Lung (tissue), 12 donors: Measurements from ENCODE around the gene RBBP9. TPM values are rescaled to one million over a fixed set of nuclear protein-coding genes. Genes with fewer than 3 reads are reported as not detected.
A peak's percentile ranks its signal among the peaks of the same experiment; 100 is the strongest.
"Not testable (repeated sequence)": the region's sequence is repeated elsewhere in the genome, so short reads cannot be mapped to it uniquely, and the experiment has no call there.

Source experiments
- ATAC-seq: fragments of 200-7000 bp; cut with Tn5 transposase; one replicate; pipeline ENCODE4 v1.9.1; 2020; ENCODE audit warnings: moderate number of reproducible peaks; ENCODE audit not compliant: insufficient read depth, low FRiP score
- DNase-seq, 3 donors: peaks; one replicate each; pipeline ENCODE4 v3.0.0-alpha.2; 2013 to 2017
- H3K27ac ChIP-seq, 2 donors: one replicate each; pipeline ENCODE4 v1.5.1; 2013; ENCODE audit warnings: mild to moderate bottlenecking in 2 of 2, moderate library complexity in 2 of 2, control low read depth in 1 of 2, inconsistent platforms in 1 of 2, low read depth in 1 of 2, low read length in 1 of 2
- H3K27me3 ChIP-seq, 3 donors: one replicate each; pipeline ENCODE4 v1.5.1; 2013; ENCODE audit warnings: low read length in 2 of 3; ENCODE audit not compliant: control insufficient read depth in 3 of 3, insufficient read depth in 3 of 3
- H3K36me3 ChIP-seq, 4 donors: one replicate each; pipeline ENCODE4 v1.5.1; 2013; ENCODE audit warnings: low read length in 4 of 4, mild to moderate bottlenecking in 1 of 4, moderate library complexity in 1 of 4; ENCODE audit not compliant: control insufficient read depth in 4 of 4, insufficient read depth in 4 of 4
- H3K4me1 ChIP-seq, 5 donors: one replicate each; pipeline ENCODE4 v1.5.1; 2013; ENCODE audit warnings: low read length in 5 of 5, mild to moderate bottlenecking in 2 of 5, moderate library complexity in 1 of 5; ENCODE audit not compliant: control insufficient read depth in 5 of 5, insufficient read depth in 5 of 5
- H3K4me3 ChIP-seq: one replicate; pipeline ENCODE4 v1.5.1; 2013; ENCODE audit warnings: mild to moderate bottlenecking, control low read depth, moderate library complexity
- H3K9ac ChIP-seq, 2 donors: one replicate each; pipeline ENCODE4 v1.5.1; 2013; ENCODE audit warnings: low read length in 2 of 2, control low read depth in 1 of 2; ENCODE audit not compliant: insufficient read depth in 1 of 2
- H3K9me3 ChIP-seq, 4 donors: one replicate each; pipeline ENCODE4 v1.5.1; 2013; ENCODE audit warnings: low read length in 3 of 4, mild to moderate bottlenecking in 1 of 4, moderate library complexity in 1 of 4; ENCODE audit not compliant: control insufficient read depth in 4 of 4, insufficient read depth in 3 of 4
- WGBS, 2 donors: extraction: QIAGEN DNeasy Blood & Tissue Kit; methylation state at CpG; one replicate each; pipeline ENCODE4 v1.1.7; 2013; 5-methylcytosine and 5-hydroxymethylcytosine counted together
- polyA plus RNA-seq, 2 donors: library from polyadenylated mRNA; stranded (reverse); fragments of 200-250 nt; gene quantifications; one replicate each; pipeline ENCODE4 v1.2.1, GENCODE V29; 2013
- total RNA-seq, 2 donors: library from RNA; depleted of rRNA in 1 of 2; stranded (reverse); fragments of >200 nt in 1 of 2; gene quantifications; one replicate each; pipeline ENCODE4 v1.2.1, GENCODE V29; 2014 to 2021
- TF ChIP-seq, protein P1 (sequence below): IDR thresholded peaks from 2 replicates; pipeline ENCODE4 v1.5.1; 2012; ENCODE audit warnings: mild to moderate bottlenecking; ENCODE audit errors: control extremely low read depth, extremely low read depth
- donor health status: control.
- donor health status: control.
- donor health status: Bipolar disorder and iron deficiency.
- donor health status: healthy.
- donor health status: DM: yes; HTN: yes; CAD: no.

RBBP9 gene
- total and polyA plus RNA-seq, 4 donors = 6.3 to 19.3 (median 10.3) TPM

- Histone ChIP-seq H3K36me3 (peaks cover 0 to 7% (median 1%) of the 10 kb centered on the region in 4 donors), H3K9ac (peak within 1 kb of the TSS; percentile 71 to 94), H3K27ac (peak within 1 kb of the TSS; percentile 86 to 99), H3K4me1 (peaks cover 0 to 11% (median 5%) of the 10 kb centered on the region in 5 donors), H3K9me3 (no peaks in the 10 kb centered on the region), H3K4me3 (peak within 1 kb of the TSS; percentile 76), H3K27me3 (peaks cover 0 to 13% (median 10%) of the 10 kb centered on the region in 3 donors)
- WGBS, 2 donors = 0% methylated on average over 69 of the region's 69 CpGs
- TF ChIP-seq, protein P1, sequence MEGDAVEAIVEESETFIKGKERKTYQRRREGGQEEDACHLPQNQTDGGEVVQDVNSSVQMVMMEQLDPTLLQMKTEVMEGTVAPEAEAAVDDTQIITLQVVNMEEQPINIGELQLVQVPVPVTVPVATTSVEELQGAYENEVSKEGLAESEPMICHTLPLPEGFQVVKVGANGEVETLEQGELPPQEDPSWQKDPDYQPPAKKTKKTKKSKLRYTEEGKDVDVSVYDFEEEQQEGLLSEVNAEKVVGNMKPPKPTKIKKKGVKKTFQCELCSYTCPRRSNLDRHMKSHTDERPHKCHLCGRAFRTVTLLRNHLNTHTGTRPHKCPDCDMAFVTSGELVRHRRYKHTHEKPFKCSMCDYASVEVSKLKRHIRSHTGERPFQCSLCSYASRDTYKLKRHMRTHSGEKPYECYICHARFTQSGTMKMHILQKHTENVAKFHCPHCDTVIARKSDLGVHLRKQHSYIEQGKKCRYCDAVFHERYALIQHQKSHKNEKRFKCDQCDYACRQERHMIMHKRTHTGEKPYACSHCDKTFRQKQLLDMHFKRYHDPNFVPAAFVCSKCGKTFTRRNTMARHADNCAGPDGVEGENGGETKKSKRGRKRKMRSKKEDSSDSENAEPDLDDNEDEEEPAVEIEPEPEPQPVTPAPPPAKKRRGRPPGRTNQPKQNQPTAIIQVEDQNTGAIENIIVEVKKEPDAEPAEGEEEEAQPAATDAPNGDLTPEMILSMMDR = no peak
- ATAC-seq = peak; percentile 98
- DNase-seq = peak; percentile 96 to 98 (median 98)
Measured at GRCh38 chr20:18507218-18508191, 10.5 kb upstream of the RBBP9 start, which contains the start of gene SEC23B. SEC23B (plus strand) TSS chr20:18507940; CDS start chr20:18510836, 2,896 bp downstream.

DNA sequence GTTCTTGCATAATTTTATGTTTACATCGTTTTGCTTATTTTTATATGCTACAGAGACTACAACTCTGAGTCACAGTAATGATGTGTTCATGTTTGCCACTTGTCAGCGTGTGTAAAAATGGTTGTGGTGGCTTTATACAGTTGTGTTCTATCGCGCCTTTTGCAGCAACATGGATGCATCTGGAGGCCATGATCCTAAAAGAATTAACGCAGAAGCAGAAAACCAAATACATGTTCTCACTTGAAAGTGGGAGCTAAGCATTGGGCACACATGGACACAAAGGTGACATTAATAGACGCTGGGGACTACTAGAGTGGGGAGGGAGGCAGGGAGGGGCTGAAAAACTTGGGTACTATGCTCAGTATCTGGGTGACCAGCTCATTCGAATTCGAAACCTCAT is 9.7 kb upstream of the RBBP9 start:
- ATAC-seq = no peak
- Histone ChIP-seq H3K27me3 (peaks cover 0 to 16% (median 10%) of the 10 kb centered on the region in 3 donors), H3K9ac (peak overlapping the region; percentile 71 to 94), H3K36me3 (peaks cover 0 to 5% (median 0%) of the 10 kb centered on the region in 4 donors), H3K27ac (peak overlapping the region; percentile 86 to 99), H3K4me3 (peak overlapping the region; percentile 8), H3K4me1 (peaks cover 0 to 11% (median 5%) of the 10 kb centered on the region in 5 donors), H3K9me3 (no peaks in the 10 kb centered on the region)
- DNase-seq = no peak
- WGBS, 2 donors = 57 to 65% methylated on average over 8 of the region's 8 CpGs
- TF ChIP-seq, protein P1 = no peak

DNA sequence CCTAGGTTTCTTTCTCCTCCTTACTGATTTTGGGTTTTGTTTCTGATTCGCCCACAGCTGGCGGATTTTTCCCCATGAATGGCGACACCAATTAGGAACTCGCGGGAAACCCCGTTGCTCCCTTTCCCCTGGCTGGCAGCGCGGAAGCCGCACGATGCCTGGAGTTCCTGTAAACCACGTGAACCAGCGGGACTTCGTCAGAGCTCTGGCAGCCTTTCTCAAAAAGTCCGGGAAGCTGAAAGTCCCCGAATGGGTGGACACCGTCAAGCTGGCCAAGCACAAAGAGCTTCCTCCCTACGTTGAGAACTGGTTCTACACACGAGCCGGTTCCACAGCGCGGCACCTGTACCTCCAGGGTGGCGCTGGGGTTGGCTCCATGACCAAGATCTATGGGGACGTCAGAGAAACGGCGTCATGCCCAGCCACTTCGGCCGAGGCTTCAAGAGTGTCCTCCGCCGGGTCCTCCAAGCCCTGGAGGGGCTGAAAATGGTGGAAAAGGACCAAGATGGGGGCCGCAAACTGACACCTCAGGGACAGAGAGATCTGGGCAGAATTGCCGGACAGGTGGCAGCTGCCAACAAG is 7.5 kb upstream of the RBBP9 start:
- no peak overlapping the region for H3K27ac ChIP-seq
- H3K36me3 ChIP-seq = no peaks in the 10 kb centered on the region
- whole genome bisulfite sequencing, 2 donors = 68 to 78% methylated on average over 31 of the region's 31 CpGs
- H3K4me3 ChIP-seq = no peak overlapping the region
- peaks cover 0 to 16% (median 10%) of the 10 kb centered on the region in 3 donors for H3K27me3 ChIP-seq
- H3K4me1 ChIP-seq = peaks cover 0 to 11% (median 5%) of the 10 kb centered on the region in 5 donors
- H3K9ac ChIP-seq = no peak overlapping the region
- TF ChIP-seq, protein P1 = no peak
- DNase-seq (peak; percentile 11 to 14 (median 13)), ATAC-seq (no peak)
- H3K9me3 ChIP-seq = no peaks in the 10 kb centered on the region

GRCh38 chr20:18501672-18502071 is 4.6 kb upstream of the RBBP9 start:
- not testable (repeated sequence) for DNase-seq, H3K4me3 ChIP-seq, H3K9ac ChIP-seq, ATAC-seq, H3K4me1 ChIP-seq, H3K9me3 ChIP-seq, H3K36me3 ChIP-seq, H3K27ac ChIP-seq
- 60 to 85% methylated on average over 1 of the region's 1 CpG for WGBS, 2 donors
- H3K27me3 ChIP-seq = peaks cover 0 to 16% (median 10%) of the 10 kb centered on the region in 3 donors
